Measurements from ENCODE around the gene GCN1. TPM values are rescaled to one million over a fixed set of nuclear protein-coding genes. Genes with fewer than 3 reads are reported as not detected.

Gene GCN1
- total RNA-seq, 1 donor from 2014 or later: 173 TPM

DNA sequence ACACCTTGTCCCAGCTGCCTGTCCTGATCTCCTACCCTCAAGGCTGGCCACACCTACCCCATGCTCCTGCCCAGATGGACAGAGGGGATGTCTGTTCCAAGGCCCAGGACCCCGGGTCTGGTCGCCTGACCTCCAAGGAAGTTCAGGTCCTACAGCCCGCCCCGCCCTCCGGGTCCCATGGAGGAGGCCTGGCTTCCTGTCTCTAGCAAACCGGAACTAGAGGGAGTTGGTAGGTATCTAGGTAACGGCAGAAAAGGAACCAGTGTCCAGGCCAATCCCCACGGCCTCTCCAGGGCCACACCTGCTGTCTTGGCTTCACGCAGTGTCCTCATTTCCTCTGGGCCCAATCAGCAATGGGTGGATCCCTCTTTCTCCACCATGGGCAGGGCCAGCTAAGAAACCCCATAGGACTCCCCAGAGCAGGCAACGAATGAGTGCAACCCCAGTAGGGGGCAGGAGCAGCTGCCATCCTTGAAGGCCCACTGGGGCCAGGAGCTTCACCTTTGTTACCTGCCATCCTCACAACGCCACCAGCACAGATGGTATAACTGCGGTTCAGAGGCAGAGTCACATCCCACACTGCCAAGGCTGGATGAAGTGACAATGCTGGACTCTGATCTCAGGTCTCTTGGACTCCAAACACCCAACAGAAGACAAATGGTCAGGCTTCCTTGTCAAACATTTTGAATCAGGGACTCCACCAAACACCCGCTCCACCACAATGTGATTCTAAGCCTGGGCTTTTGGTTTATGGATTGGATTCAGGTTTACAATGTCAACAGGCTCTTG lies 31.5 kb upstream of the GCN1 start:
- Mint-ChIP-seq H3K4me3 (peak overlapping the region; percentile 72), H3K36me3 (ENCODE audit: low read depth) (peaks cover 8% of the 10 kb centered on the region), H3K4me1 (ENCODE audit: low read depth) (peaks cover 59% of the 10 kb centered on the region), H3K27ac (peak overlapping the region; percentile 92), H3K27me3 (ENCODE audit: insufficient read depth) (no peaks in the 10 kb centered on the region), H3K9me3 (no peaks in the 10 kb centered on the region)
- intact Hi-C loops (cut with micrococcal nuclease): loop anchor here (10.0 kb wide), 1 partner anchor 239 kb away; the partner anchor contains the start of gene SRSF9
- DNase-seq (ENCODE audit: low spot score): peak; percentile 17

- Mint-ChIP-seq H3K27ac (peak overlapping the region; percentile 92), H3K27me3 (ENCODE audit: insufficient read depth) (no peaks in the 10 kb centered on the region), H3K36me3 (ENCODE audit: low read depth) (peaks cover 15% of the 10 kb centered on the region), H3K4me3 (peak overlapping the region; percentile 5), H3K4me1 (ENCODE audit: low read depth) (peaks cover 52% of the 10 kb centered on the region), H3K9me3 (no peaks in the 10 kb centered on the region)
- no peak for DNase-seq (ENCODE audit: low spot score)
- intact Hi-C loops (cut with micrococcal nuclease): loop anchor here (10.0 kb wide), 1 partner anchor 240 kb away; the partner anchor contains the start of gene SRSF9
These were observed 30.7 kb upstream of the GCN1 start for GRCh38 chr12:120225200-120225558.

GRCh38 chr12:120224304-120225199 lies 30.0 kb upstream of the GCN1 start:
- H3K4me3 Mint-ChIP-seq: no peak overlapping the region

GRCh38 chr12:120223458-120224303 lies 29.2 kb upstream of the GCN1 start:
- H3K27ac Mint-ChIP-seq: no peak overlapping the region
- H3K4me1 Mint-ChIP-seq (ENCODE audit: low read depth): peaks cover 37% of the 10 kb centered on the region
- no peak overlapping the region for H3K4me3 Mint-ChIP-seq
- intact Hi-C loops (cut with micrococcal nuclease): loop anchor here (10.0 kb wide), 1 partner anchor 241 kb away; the partner anchor contains the start of gene SRSF9
- no peak for DNase-seq (ENCODE audit: low spot score)
- H3K36me3 Mint-ChIP-seq (ENCODE audit: low read depth): peaks cover 23% of the 10 kb centered on the region
- H3K9me3 Mint-ChIP-seq: no peaks in the 10 kb centered on the region
- H3K27me3 Mint-ChIP-seq (ENCODE audit: insufficient read depth): no peaks in the 10 kb centered on the region

More at GRCh38 chr12:120224304-120225199, 30.0 kb upstream of the GCN1 start:
- no peaks in the 10 kb centered on the region for H3K27me3 Mint-ChIP-seq (ENCODE audit: insufficient read depth)
- intact Hi-C loops (cut with micrococcal nuclease): loop anchor here (10.0 kb wide), 1 partner anchor 240 kb away; the partner anchor contains the start of gene SRSF9
- peak overlapping the region; percentile 92 for H3K27ac Mint-ChIP-seq
- DNase-seq (ENCODE audit: low spot score): no peak
- H3K36me3 Mint-ChIP-seq (ENCODE audit: low read depth): peaks cover 20% of the 10 kb centered on the region
- peaks cover 45% of the 10 kb centered on the region for H3K4me1 Mint-ChIP-seq (ENCODE audit: low read depth)
- H3K9me3 Mint-ChIP-seq: no peaks in the 10 kb centered on the region

DNA sequence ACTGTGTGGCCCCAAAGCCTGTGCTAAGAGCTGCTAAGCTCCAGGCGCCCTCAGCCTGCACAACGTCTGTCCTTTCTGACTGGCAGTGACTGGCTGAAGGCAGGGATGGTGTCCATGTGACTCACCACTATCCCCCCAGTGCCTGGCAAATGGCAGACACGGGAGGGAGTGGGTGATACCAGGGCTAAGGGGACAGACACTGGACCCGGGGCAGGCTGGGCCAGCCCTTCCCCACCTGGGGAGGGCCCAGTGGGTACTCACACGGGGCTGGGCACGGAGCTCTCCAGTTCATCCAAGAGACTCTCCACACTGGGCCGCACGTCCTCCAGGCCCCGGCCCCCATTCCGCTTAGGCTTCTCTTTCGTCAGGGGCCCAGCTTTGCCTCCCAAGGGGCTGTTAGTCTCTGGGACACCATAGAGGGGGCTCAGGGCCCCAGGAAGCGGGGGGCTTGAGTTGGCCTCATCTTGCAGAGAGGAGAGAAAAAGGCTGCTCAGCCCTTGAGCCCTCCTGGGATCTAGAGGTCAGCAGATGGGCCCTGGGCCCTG lies 27.8 kb upstream of the GCN1 start:
- H3K4me1 Mint-ChIP-seq (ENCODE audit: low read depth): peaks cover 23% of the 10 kb centered on the region
- no peak overlapping the region for H3K4me3 Mint-ChIP-seq
- peaks cover 24% of the 10 kb centered on the region for H3K36me3 Mint-ChIP-seq (ENCODE audit: low read depth)
- H3K27ac Mint-ChIP-seq: no peak overlapping the region
- DNase-seq (ENCODE audit: low spot score): no peak
- H3K27me3 Mint-ChIP-seq (ENCODE audit: insufficient read depth): no peaks in the 10 kb centered on the region
- H3K9me3 Mint-ChIP-seq: no peaks in the 10 kb centered on the region
- intact Hi-C loops (cut with micrococcal nuclease): loop anchor here (10.0 kb wide), 1 partner anchor 242 kb away; the partner anchor contains the start of gene SRSF9

DNA sequence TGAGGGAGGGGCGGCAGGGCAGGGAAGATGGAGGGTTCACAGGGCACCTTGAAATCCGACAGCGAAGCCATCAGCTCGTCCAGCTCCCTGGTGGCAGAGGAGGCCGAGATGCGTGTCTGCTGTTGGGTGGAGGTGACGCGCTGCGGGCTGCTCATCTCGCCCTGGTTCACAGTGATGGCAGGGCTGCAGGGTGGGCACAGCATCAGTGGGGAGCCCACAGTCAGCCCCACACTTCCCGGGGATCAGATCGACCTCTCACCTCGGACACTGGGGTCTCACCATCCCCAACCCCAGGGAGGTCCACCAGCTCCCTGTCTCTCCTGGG lies 27.0 kb upstream of the GCN1 start:
- Mint-ChIP-seq H3K9me3 (no peaks in the 10 kb centered on the region), H3K4me1 (ENCODE audit: low read depth) (peaks cover 15% of the 10 kb centered on the region), H3K36me3 (ENCODE audit: low read depth) (peaks cover 24% of the 10 kb centered on the region), H3K27ac (no peak overlapping the region), H3K27me3 (ENCODE audit: insufficient read depth) (no peaks in the 10 kb centered on the region), H3K4me3 (no peak overlapping the region)
- no peak for DNase-seq (ENCODE audit: low spot score)
- intact Hi-C loops (cut with micrococcal nuclease): loop anchor here (10.0 kb wide), 1 partner anchor 243 kb away; the partner anchor contains the start of gene SRSF9

GRCh38 chr12:120220838-120221575 lies 26.5 kb upstream of the GCN1 start:
- Mint-ChIP-seq H3K4me3 (no peak overlapping the region), H3K4me1 (ENCODE audit: low read depth) (peaks cover 10% of the 10 kb centered on the region), H3K27me3 (ENCODE audit: insufficient read depth) (no peaks in the 10 kb centered on the region), H3K27ac (peak overlapping the region; percentile 14), H3K9me3 (no peaks in the 10 kb centered on the region), H3K36me3 (ENCODE audit: low read depth) (peaks cover 25% of the 10 kb centered on the region)
- intact Hi-C loops (cut with micrococcal nuclease): loop anchor here (10.0 kb wide), 1 partner anchor 244 kb away; the partner anchor contains the start of gene SRSF9
- no peak for DNase-seq (ENCODE audit: low spot score)

GRCh38 chr12:120218680-120219606 lies 24.4 kb upstream of the GCN1 start:
- DNase-seq (ENCODE audit: low spot score): no peak
- Mint-ChIP-seq H3K27me3 (ENCODE audit: insufficient read depth) (no peaks in the 10 kb centered on the region), H3K36me3 (ENCODE audit: low read depth) (peaks cover 35% of the 10 kb centered on the region), H3K27ac (no peak overlapping the region), H3K9me3 (no peaks in the 10 kb centered on the region), H3K4me3 (no peak overlapping the region), H3K4me1 (ENCODE audit: low read depth) (no peaks in the 10 kb centered on the region)
- intact Hi-C loops (cut with micrococcal nuclease): no loop called here

DNA sequence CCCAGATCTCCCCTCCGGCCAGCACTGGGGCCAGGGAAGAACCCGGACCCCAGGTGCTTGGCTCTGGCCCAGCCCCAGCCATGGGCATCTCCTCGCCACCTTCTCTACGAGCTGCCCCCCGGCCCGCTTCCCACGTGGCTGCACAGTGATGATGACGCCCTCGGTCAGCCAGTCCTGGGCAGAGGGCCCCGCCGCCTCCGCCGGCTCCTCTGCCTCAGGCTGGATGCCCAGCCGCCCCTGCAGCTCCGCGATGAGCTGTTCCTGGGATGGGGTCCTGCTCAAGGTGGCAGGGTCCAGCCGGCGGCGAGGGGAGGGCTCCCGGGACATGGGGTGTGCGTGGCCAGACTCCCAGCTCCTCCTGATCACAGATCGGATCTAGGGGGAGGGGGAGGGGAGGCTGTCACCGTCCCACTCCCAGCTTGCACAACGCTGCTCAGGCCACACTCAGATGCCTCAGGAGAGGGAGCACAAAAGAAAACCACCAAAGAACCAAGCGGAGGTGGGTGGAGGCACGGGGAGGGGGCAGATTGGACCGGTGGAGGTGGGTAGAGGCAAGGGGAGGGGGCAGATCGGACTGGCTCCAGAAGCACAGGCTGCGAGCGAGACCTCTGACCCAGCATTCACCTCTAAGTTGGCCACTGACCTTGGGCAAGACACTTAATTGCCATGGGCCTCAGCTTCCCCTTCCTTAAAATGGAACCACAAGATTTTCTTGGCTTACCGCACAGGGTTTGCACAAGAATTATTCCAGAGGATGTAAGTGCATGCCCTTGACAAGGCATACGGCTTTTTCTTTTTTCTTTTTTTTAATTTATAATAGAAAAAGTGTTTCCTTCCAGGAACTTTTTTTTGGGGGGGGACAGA lies 22.5 kb upstream of the GCN1 start:
- H3K4me3 Mint-ChIP-seq: no peak overlapping the region
- no peak overlapping the region for H3K27ac Mint-ChIP-seq
- no peaks in the 10 kb centered on the region for H3K4me1 Mint-ChIP-seq (ENCODE audit: low read depth)
- H3K9me3 Mint-ChIP-seq: no peaks in the 10 kb centered on the region
- DNase-seq (ENCODE audit: low spot score): no peak
- H3K36me3 Mint-ChIP-seq (ENCODE audit: low read depth): peaks cover 30% of the 10 kb centered on the region
- intact Hi-C loops (cut with micrococcal nuclease): no loop called here
- no peaks in the 10 kb centered on the region for H3K27me3 Mint-ChIP-seq (ENCODE audit: insufficient read depth)
